HG03575 (cell line): Measurements from ENCODE around the gene SCNN1A.

Source experiments
- ATAC-seq: cut with Tn5 transposase; IDR thresholded peaks from one replicate; pipeline ENCODE4 v1.9.1; 2021; ENCODE audit not compliant: unreplicated experiment, insufficient number of reproducible peaks, low FRiP score; ENCODE audit errors: extremely low read depth

The SCNN1A gene

DNA sequence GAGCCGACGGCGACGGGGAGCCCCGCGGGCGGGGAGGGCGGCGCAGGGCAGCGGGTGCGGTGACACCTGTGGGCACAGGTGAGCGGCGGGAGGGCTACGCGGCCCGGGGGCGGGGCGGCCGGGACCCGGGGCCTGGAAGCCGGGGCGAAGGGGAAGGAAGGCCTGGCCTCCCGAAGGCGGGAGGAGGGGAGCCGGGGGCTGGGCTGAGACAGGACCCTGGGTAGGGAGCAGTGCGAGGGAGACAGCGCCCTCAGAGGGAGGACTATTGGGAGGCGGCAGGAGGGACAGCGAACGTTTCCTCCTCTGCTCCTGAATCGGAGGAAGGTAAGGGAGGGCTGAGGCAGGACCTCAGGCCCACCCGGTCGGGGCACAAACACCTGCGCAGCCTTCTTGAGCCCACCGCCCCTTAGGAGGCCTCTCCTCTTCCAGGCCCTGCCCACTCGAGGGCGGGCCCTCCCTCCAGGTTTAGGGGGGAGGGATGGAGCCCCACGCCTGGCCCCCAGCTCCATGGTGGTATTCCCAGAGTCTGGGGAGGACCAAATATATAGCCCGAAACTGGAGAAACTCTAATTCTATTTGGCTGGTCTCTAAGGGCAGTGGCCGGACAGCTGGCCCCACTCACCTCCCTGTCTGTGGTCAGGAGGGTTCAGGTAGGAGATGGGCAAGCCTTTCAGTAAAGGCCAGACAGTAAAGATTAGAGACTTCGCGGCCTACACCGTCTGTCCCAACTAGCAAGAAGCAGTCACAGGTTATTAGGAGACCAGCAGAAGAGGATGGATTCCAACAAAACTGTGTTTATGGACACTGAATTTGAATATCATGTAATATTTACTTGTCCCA is 64.4 kb downstream of the SCNN1A start:
- no peak for ATAC-seq

DNA sequence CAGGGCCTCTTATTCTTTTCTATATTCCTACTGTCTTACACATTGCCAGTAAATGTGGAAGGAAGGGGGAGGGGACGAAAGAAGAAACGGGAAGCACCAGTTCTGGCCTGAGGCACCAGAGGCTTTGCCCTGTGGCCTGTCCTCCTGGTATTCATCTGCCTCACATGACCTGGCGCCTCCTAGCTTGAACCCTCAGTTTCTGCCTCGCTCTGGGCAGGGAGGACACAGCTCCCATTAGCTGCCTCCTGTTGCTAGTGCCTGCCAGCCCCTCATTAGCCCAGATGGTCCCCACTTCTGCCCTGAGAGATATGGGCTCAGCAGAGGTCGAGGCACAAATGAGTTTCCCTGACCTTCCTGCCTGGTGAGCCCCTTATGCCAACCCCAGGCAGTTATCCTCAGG is 67.8 kb downstream of the SCNN1A start:
- no peak for ATAC-seq

DNA sequence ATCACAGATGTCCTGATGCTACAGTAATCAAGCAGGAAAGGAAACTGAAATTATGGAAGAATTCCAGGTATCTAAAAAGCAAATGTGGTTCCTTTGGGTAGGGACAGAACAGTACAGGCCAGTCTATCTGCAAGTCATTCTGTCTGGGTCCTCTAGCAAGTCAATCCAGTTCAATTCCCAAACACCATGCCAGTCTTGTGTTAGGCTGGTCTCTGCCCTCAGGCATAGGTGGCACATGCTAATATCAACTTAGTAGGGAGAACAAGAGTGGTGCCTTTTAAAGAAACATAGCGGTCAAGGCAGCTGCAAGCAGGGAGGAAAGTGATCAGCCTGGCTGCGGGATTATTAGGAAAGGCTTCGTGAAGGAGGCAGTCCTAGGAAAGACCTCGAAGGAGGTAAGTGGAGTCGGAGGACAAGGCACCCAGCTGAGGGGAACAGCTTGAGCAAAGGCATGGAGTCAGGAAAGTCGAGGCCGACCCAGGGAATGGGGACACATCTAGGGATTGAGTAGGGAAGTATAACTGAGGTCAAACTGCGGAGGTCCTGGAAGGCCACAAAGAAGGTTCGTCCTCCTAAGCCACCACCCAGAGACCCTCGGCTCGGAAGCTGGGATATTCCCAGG is 68.7 kb downstream of the SCNN1A start:
- ATAC-seq = no peak

DNA sequence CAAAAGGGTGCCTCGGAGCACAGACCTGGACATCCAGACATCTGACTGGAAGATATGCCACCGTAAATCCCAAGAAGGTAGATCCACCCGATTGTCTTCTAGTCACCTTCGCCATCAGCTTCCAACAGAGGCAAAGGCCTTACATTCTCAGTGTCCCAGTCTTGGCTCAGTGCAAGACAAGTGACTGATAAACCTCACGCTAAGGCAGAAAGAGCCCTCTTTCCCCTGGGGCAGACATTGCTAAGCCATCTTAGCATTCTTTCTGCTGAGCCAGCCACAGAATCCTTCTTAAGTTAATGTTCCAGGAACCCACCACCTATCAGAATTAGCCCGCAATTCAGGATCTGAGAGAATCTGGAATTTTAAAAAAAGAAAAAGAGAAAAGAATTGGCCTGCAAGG is 69.2 kb downstream of the SCNN1A start:
- no peak for ATAC-seq

DNA sequence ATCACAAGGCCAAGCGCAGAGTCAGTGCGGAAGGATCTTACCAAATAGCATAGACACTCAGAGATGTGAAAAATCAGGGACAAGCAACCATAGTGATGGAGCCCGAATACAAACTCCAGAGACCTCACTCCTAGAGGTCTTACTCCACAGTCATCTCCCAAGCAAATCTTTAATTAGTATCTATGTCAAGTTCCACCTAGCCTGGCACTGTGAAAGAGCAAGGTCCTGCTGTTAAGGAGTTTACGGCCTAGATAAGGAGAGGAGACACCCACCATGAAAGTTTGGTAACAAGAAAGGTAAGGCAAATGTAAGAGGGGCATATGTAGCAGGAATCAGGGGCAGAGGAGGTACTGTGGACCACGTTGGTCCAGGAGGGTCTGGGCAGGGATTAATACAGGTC is 72.3 kb downstream of the SCNN1A start:
- no peak for ATAC-seq

DNA sequence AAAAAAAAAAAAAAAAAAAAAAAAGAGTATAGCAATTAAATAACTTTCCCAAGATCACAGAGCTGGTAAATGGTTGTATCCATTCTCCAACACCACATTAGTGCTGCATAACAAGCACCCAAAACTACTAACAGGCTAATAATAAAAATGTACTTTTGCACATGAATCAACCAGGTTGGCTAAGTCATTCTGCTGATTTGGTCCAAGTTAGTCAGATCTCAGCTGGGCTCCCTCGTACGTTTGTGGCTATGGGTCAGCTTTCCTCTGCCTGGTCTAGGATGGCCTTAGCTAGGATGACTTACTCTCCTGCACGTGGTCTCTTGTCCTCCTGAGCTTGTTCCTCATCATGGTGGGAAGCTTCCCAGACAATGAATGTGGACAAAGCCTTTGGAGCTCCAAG is 72.7 kb downstream of the SCNN1A start:
- no peak for ATAC-seq

DNA sequence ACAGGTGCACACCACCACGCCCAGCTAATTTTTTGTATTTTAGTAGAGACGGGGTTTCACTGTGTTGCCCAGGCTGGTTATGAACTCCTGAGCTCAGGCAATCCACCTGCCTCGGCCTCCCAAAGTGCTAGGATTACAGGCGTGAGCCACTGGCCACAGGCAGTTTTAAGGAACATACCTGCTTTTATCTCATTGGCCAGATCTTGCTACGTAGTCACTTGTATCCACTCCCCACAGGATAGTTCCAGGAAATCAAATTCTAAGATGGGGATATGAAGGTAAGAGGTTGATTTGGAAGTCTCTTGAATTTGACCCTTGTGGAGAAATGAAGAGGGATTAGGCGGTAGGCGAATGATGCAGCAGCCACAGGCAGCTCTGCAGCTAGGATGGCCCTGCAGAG is 73.6 kb downstream of the SCNN1A start:
- ATAC-seq = no peak

DNA sequence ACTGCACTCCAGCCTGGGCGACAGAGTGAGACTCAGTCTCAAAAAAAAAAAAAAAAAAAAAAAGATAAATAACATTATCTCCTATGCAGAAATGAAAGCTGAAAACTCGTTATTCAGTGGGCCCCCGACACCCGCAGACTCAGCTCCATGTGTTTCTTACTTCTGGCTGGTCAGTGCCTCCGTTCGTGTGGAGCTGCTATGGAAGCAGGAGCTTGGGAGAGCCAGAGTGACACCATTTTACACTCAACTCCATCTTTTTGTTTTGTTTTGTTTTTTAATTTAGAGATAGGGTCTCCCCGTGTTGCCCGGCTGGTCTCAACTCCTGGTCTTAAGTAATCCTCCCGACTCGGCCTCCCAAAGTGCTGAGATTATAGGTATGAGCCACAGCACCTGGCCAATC is 78.2 kb downstream of the SCNN1A start:
- no peak for ATAC-seq
